HG03135 (cell line): Measurements from ENCODE around the gene CDC42BPG.
"Not testable (repeated sequence)": the region's sequence is repeated elsewhere in the genome, so short reads cannot be mapped to it uniquely, and the experiment has no call there.

ENCODE experiments used
- ATAC-seq: cut with Tn5 transposase; IDR thresholded peaks from one replicate; pipeline ENCODE4 v1.9.1; 2021; ENCODE audit warnings: mild to moderate bottlenecking, moderate library complexity; ENCODE audit not compliant: unreplicated experiment

CDC42BPG gene

GRCh38 chr11:64834723-64835615 lies 9.5 kb downstream of the CDC42BPG start:
- no peak for ATAC-seq

- no peak for ATAC-seq
These were observed 10.3 kb downstream of the CDC42BPG start for GRCh38 chr11:64834031-64834722.

GRCh38 chr11:64833509-64833908 lies 10.9 kb downstream of the CDC42BPG start:
- no peak for ATAC-seq

- no peak for ATAC-seq
These were observed 11.3 kb downstream of the CDC42BPG start for GRCh38 chr11:64833198-64833502.

GRCh38 chr11:64832467-64833197 lies 11.8 kb downstream of the CDC42BPG start:
- no peak for ATAC-seq

- ATAC-seq: no peak
These were observed 13.0 kb downstream of the CDC42BPG start for GRCh38 chr11:64831411-64831891.

GRCh38 chr11:64829536-64830251 lies 14.8 kb downstream of the CDC42BPG start:
- no peak for ATAC-seq

GRCh38 chr11:64827451-64827839 lies 17.0 kb downstream of the CDC42BPG start:
- ATAC-seq: no peak

GRCh38 chr11:64826578-64827450 lies 17.6 kb downstream of the CDC42BPG start:
- no peak for ATAC-seq

GRCh38 chr11:64826062-64826461 lies 18.4 kb downstream of the CDC42BPG start:
- ATAC-seq: no peak

- no peak for ATAC-seq
These were observed 20.8 kb downstream of the CDC42BPG start for GRCh38 chr11:64823568-64824119.

GRCh38 chr11:64817476-64817875 lies 27.0 kb downstream of the CDC42BPG start:
- no peak for ATAC-seq

- not testable (repeated sequence) for ATAC-seq
These were observed 29.0 kb downstream of the CDC42BPG start for GRCh38 chr11:64815433-64815832.

- peak; percentile 56 for ATAC-seq
These were observed 29.7 kb downstream of the CDC42BPG start for GRCh38 chr11:64814712-64815187.

- ATAC-seq: no peak
These were observed 30.6 kb downstream of the CDC42BPG start for GRCh38 chr11:64813826-64814225.

- ATAC-seq: peak; percentile 12
These were observed 33.6 kb downstream of the CDC42BPG start for GRCh38 chr11:64810891-64811272.

GRCh38 chr11:64810271-64810890 lies 34.1 kb downstream of the CDC42BPG start, which contains the start of gene MEN1:
Gene MEN1 (minus strand): TSS chr11:64810551. CDS start chr11:64810109, 442 bp downstream.
- peak; percentile 62 for ATAC-seq

GRCh38 chr11:64809781-64810241 lies 34.6 kb downstream of the CDC42BPG start:
- no peak for ATAC-seq

GRCh38 chr11:64805481-64805880 lies 39.0 kb downstream of the CDC42BPG start:
- ATAC-seq: no peak
